ENCODE measurements around the gene SELENOS. TPM values are rescaled to one million over a fixed set of nuclear protein-coding genes. Genes with fewer than 3 reads are reported as not detected.
A peak's percentile ranks its signal among the peaks of the same experiment; 100 is the strongest.

SELENOS gene
- total RNA-seq, 3 donors from 2014 or later: 51.8 to 68.1 (median 55.2) TPM

- H3K4me3 Mint-ChIP-seq: peak overlapping the region; percentile 56
- no peak for DNase-seq
- H3K36me3 Mint-ChIP-seq (ENCODE audit: insufficient read depth): peaks cover 27% of the 10 kb centered on the region
- no peaks in the 10 kb centered on the region for H3K27me3 Mint-ChIP-seq (ENCODE audit: low read depth)
- peaks cover 89% of the 10 kb centered on the region for H3K4me1 Mint-ChIP-seq (ENCODE audit: low read depth)
- H3K9me3 Mint-ChIP-seq: no peaks in the 10 kb centered on the region
- no peak for ATAC-seq
These were observed 34.3 kb downstream of the SELENOS start for GRCh38 chr15:101242999-101243336.

GRCh38 chr15:101242160-101242998 lies 34.9 kb downstream of the SELENOS start:
- ATAC-seq (peak; percentile 69 to 74), DNase-seq (no peak)
- Mint-ChIP-seq H3K27me3 (ENCODE audit: low read depth) (no peaks in the 10 kb centered on the region), H3K4me3 (peak overlapping the region; percentile 56), H3K9me3 (no peaks in the 10 kb centered on the region), H3K36me3 (ENCODE audit: insufficient read depth) (peaks cover 24% of the 10 kb centered on the region), H3K4me1 (ENCODE audit: low read depth) (peaks cover 85% of the 10 kb centered on the region)

DNA sequence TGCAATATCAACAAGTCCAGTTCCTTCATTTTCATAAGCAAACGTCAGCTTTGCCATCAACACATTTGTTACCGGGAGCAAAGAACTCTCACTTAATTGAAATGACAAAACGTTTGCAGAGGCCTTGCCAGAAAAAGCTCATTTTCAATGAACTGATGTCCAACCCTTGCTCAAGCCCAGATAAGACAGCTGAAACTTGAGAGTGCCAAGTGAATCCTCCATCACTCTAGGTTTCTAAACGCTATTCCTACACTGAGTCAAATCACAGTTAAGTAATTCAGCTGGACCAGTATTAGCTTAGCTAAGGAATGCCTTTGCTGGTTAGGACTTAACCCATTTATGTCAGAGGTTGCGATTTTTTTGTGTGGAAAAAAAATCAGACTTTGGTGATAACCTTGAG lies 36.9 kb downstream of the SELENOS start:
- Mint-ChIP-seq H3K4me3 (no peak overlapping the region), H3K4me1 (ENCODE audit: low read depth) (peaks cover 71% of the 10 kb centered on the region), H3K27me3 (ENCODE audit: low read depth) (no peaks in the 10 kb centered on the region), H3K36me3 (ENCODE audit: insufficient read depth) (peaks cover 22% of the 10 kb centered on the region), H3K9me3 (no peaks in the 10 kb centered on the region)
- no peak for ATAC-seq
- no peak for DNase-seq

- H3K4me1 Mint-ChIP-seq (ENCODE audit: low read depth): peaks cover 65% of the 10 kb centered on the region
- no peaks in the 10 kb centered on the region for H3K27me3 Mint-ChIP-seq (ENCODE audit: low read depth)
These were observed 37.6 kb downstream of the SELENOS start for GRCh38 chr15:101239724-101240136.

DNA sequence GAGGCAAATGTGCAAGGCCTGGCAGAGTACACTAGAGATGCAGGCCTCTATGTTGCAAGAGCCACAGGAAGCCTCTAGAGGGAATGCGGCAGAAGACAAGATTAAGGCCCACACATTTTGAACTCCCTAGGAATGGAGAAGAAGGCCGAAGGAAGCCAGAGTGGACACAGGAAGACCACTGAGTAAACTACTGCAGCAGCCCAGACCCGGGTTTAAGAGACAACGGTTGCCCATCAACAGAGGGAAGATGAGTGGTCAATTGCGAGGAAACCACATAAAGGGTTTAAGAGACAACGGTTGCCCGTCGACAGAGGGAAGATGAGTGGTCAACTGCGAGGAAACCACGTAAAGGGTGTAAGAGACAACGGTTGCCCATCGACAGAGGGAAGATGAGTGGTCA lies 40.0 kb downstream of the SELENOS start:
- no peak for ATAC-seq
- Mint-ChIP-seq H3K36me3 (ENCODE audit: insufficient read depth) (peaks cover 33% of the 10 kb centered on the region), H3K4me1 (ENCODE audit: low read depth) (peaks cover 53% of the 10 kb centered on the region)

More at GRCh38 chr15:101239724-101240136, 37.6 kb downstream of the SELENOS start:
- ATAC-seq (peak; percentile 6 to 11), DNase-seq (no peak)
- Mint-ChIP-seq H3K4me3 (peak overlapping the region; percentile 55), H3K36me3 (ENCODE audit: insufficient read depth) (peaks cover 25% of the 10 kb centered on the region), H3K9me3 (no peaks in the 10 kb centered on the region)

DNA sequence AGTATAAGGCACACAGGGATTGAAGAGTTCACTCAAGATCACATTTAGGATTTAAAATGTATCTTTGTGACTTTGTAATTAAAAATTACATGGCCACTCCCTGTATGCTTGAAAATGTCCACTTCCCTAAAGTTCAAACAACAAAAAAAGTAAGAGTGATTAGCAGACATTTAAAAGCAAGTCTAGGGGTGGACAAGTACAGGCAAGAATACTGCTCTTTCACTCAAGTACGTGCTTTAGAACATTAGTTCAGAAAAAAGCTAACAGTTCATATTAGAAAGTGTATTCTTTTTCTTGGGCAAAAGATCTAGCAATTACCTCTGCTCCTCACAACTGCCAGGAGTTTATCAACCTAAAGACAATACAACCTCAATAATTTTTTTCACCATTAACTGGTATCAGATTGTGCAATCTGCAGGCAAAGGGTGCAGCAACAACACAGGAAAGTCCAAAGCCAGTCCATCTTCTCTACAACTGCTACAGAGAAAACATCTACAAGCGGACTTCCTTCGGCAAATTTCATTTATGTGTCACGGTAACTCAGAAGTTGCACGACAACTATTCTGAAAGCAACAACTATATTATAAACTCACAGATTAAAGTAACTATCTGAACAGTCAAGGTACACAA lies 43.5 kb downstream of the SELENOS start:
- Mint-ChIP-seq H3K4me1 (ENCODE audit: low read depth) (peaks cover 33% of the 10 kb centered on the region), H3K4me3 (no peak overlapping the region), H3K36me3 (ENCODE audit: insufficient read depth) (peaks cover 55% of the 10 kb centered on the region), H3K27me3 (ENCODE audit: low read depth) (no peaks in the 10 kb centered on the region), H3K9me3 (peaks cover 7% of the 10 kb centered on the region)
- no peak for DNase-seq
- no peak for ATAC-seq

More for the DNA sequence above, 40.0 kb downstream of the SELENOS start:
- no peaks in the 10 kb centered on the region for H3K9me3 Mint-ChIP-seq
- no peak for DNase-seq
- no peaks in the 10 kb centered on the region for H3K27me3 Mint-ChIP-seq (ENCODE audit: low read depth)
- H3K4me3 Mint-ChIP-seq: no peak overlapping the region

GRCh38 chr15:101232677-101233076 lies 44.6 kb downstream of the SELENOS start:
- ATAC-seq: no peak
- peaks cover 16% of the 10 kb centered on the region for H3K9me3 Mint-ChIP-seq
- peaks cover 35% of the 10 kb centered on the region for H3K4me1 Mint-ChIP-seq (ENCODE audit: low read depth)
- H3K36me3 Mint-ChIP-seq (ENCODE audit: insufficient read depth): peaks cover 65% of the 10 kb centered on the region
- no peaks in the 10 kb centered on the region for H3K27me3 Mint-ChIP-seq (ENCODE audit: low read depth)
- H3K4me3 Mint-ChIP-seq: no peak overlapping the region
- no peak for DNase-seq

DNA sequence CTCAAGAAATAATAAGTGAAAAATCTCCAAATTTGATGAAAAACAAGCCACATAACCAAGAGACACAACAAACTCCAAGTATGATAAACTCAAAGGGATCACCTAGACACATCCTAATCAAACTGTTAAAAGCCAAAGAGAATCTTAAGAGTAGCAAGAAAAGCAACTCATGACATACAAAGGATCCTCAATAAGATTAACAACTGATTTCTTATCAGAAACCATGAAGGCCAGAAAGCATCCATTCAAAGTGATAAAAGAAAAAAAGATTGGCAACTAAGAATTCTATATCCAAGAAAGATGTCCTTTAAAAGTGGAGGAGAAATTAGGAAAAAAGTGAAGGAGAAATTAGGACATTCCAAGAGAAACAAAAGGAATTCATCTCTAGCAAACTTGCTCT lies 49.0 kb downstream of the SELENOS start:
- Mint-ChIP-seq H3K27me3 (ENCODE audit: low read depth) (no peaks in the 10 kb centered on the region), H3K9me3 (peaks cover 17% of the 10 kb centered on the region), H3K4me1 (ENCODE audit: low read depth) (peaks cover 50% of the 10 kb centered on the region), H3K36me3 (ENCODE audit: insufficient read depth) (peaks cover 73% of the 10 kb centered on the region), H3K4me3 (no peak overlapping the region)
- DNase-seq: no peak
- no peak for ATAC-seq

GRCh38 chr15:101225658-101226057 lies 51.6 kb downstream of the SELENOS start:
- DNase-seq (no peak), ATAC-seq (no peak)
- Mint-ChIP-seq H3K4me3 (no peak overlapping the region), H3K36me3 (ENCODE audit: insufficient read depth) (peaks cover 63% of the 10 kb centered on the region), H3K27me3 (ENCODE audit: low read depth) (no peaks in the 10 kb centered on the region), H3K9me3 (peaks cover 17% of the 10 kb centered on the region), H3K4me1 (ENCODE audit: low read depth) (peaks cover 51% of the 10 kb centered on the region)

Other genes starting within 250 kb of the SELENOS start
- gene CHSY1, start 25.4 kb downstream of the SELENOS start, total RNA-seq: 10 to 100 TPM; 79.7 to 94.4 (median 88.0) TPM
- gene SNRPA1, start 17.8 kb upstream of the SELENOS start, total RNA-seq: 100 to 1,000 TPM; 229 to 264 (median 233) TPM
- gene PCSK6, start 212.2 kb upstream of the SELENOS start, total RNA-seq: under 1 TPM; 0.53 to 0.83 (median 0.65) TPM